IMR-90 (cell line): ENCODE data around the gene LRP11. TPM values are rescaled to one million over a fixed set of nuclear protein-coding genes. Genes with fewer than 3 reads are reported as not detected.
A peak's percentile ranks its signal among the peaks of the same experiment; 100 is the strongest.

Source experiments
- ATAC-seq: fragments of 200-7000 bp; cut with Tn5 transposase; 2 replicates; pipeline ENCODE4 v1.9.1; 2020; ENCODE audit warnings: low read depth, mild to moderate bottlenecking, moderate library complexity
- BruUV-seq: library from RNA; stranded (reverse); fragments of 400-500 nt; replicated peaks from 2 replicates; lab custom pipeline; 2021; lab: Mats Ljungman, UMichigan
- CTCF ChIA-PET: fragments of 300-600 bp; formaldehyde crosslinking; extraction: SDS; loops from one replicate; lab custom pipeline; 2021; ENCODE audit warnings: antibody characterized with exemption; lab: Yijun Ruan, JAX
- POLR2A ChIA-PET: fragments of 300-600 bp; sonication (Branson Sonifier 250); formaldehyde crosslinking; loops from one replicate; lab custom pipeline; 2022; ENCODE audit warnings: antibody characterized with exemption; ENCODE audit not compliant: unreplicated experiment; lab: Charles Lee
- DNase-seq: peaks from one replicate; pipeline ENCODE4 v3.0.0; 2013
- H2AFZ ChIP-seq: replicated peaks from 2 replicates; pipeline ENCODE3; 2013; ENCODE audit warnings: low read length, mild to moderate bottlenecking; ENCODE audit not compliant: poor library complexity
- H2AK5ac ChIP-seq: 2 replicates; pipeline ENCODE4 v1.6.1; 2013; ENCODE audit warnings: low read depth, low read length, inconsistent platforms
- H2AK9ac ChIP-seq: replicated peaks from 2 replicates; pipeline ENCODE3; 2013; ENCODE audit warnings: mild to moderate bottlenecking, low read depth, low read length, moderate library complexity; ENCODE audit not compliant: poor library complexity
- H2BK120ac ChIP-seq: 2 replicates; pipeline ENCODE4 v1.6.1; 2013; ENCODE audit warnings: low read depth, low read length, inconsistent platforms
- H2BK15ac ChIP-seq: 3 replicates; pipeline ENCODE4 v1.6.1; 2013; ENCODE audit warnings: low read depth, low read length, inconsistent platforms
- H2BK20ac ChIP-seq: 2 replicates; pipeline ENCODE4 v1.6.1; 2013; ENCODE audit warnings: low read depth, mild to moderate bottlenecking, inconsistent platforms, low read length, moderate library complexity
- H2BK5ac ChIP-seq: 2 replicates; pipeline ENCODE4 v1.6.1; 2013; ENCODE audit warnings: mild to moderate bottlenecking, low read depth, low read length, inconsistent platforms; ENCODE audit not compliant: poor library complexity, severe bottlenecking
- H3K14ac ChIP-seq: replicated peaks from 2 replicates; pipeline ENCODE4 v1.6.1; 2013; ENCODE audit warnings: low read depth, low read length, inconsistent platforms
- H3K18ac ChIP-seq: 2 replicates; pipeline ENCODE4 v1.6.1; 2013; ENCODE audit warnings: low read depth, low read length, control low read depth
- H3K23ac ChIP-seq: 2 replicates; pipeline ENCODE4 v1.6.1; 2013; ENCODE audit warnings: low read depth, low read length, inconsistent platforms
- H3K27ac ChIP-seq: 2 replicates; pipeline ENCODE4 v1.5.1; 2013; ENCODE audit warnings: mild to moderate bottlenecking, control low read depth, low read length; ENCODE audit not compliant: insufficient read depth
- H3K27me3 ChIP-seq: 2 replicates; pipeline ENCODE4 v1.6.1; 2013; ENCODE audit warnings: low read length; ENCODE audit not compliant: control insufficient read depth, insufficient read depth
- H3K36me3 ChIP-seq: 2 replicates; pipeline ENCODE4 v1.6.1; 2013; ENCODE audit warnings: low read length, mixed read lengths; ENCODE audit not compliant: control insufficient read depth, insufficient read depth
- H3K4ac ChIP-seq: 2 replicates; pipeline ENCODE4 v1.6.1; 2013; ENCODE audit warnings: low read depth, low read length, inconsistent platforms
- H3K4me1 ChIP-seq: 2 replicates; pipeline ENCODE4 v1.6.1; 2013; ENCODE audit warnings: low read length, mixed read lengths; ENCODE audit not compliant: control insufficient read depth, insufficient read depth
- H3K4me2 ChIP-seq: 2 replicates; pipeline ENCODE4 v1.6.1; 2013; ENCODE audit warnings: low read depth, mild to moderate bottlenecking, control low read depth, low read length, moderate library complexity
- H3K4me3 ChIP-seq: 2 replicates; pipeline ENCODE4 v1.5.1; 2013; ENCODE audit warnings: low read depth, mild to moderate bottlenecking, control low read depth, low read length, moderate library complexity; ENCODE audit not compliant: insufficient read depth
- H3K56ac ChIP-seq: 2 replicates; pipeline ENCODE4 v1.6.1; 2013; ENCODE audit warnings: low read length, inconsistent platforms; ENCODE audit not compliant: insufficient read depth; ENCODE audit errors: extremely low read depth
- H3K79me1 ChIP-seq, 2 experiments: 2 replicates each; pipeline ENCODE4 v1.6.1; 2013; ENCODE audit warnings: low read length in 2 of 2, inconsistent platforms in 1 of 2, low read depth in 1 of 2
- H3K9ac ChIP-seq: 2 replicates; pipeline ENCODE4 v1.6.1; 2013; ENCODE audit warnings: low read depth, low read length, control low read depth
- H3K9me1 ChIP-seq: 2 replicates; pipeline ENCODE4 v1.6.1; 2013; ENCODE audit warnings: low read length, inconsistent platforms; ENCODE audit not compliant: insufficient read depth
- H3K9me3 ChIP-seq: 2 replicates; pipeline ENCODE4 v1.6.1; 2013; ENCODE audit warnings: low read length; ENCODE audit not compliant: control insufficient read depth, insufficient read depth
- H4K20me1 ChIP-seq: 2 replicates; pipeline ENCODE4 v1.6.1; 2013; ENCODE audit warnings: low read length, inconsistent platforms; ENCODE audit not compliant: insufficient read depth
- H4K5ac ChIP-seq: 2 replicates; pipeline ENCODE4 v1.6.1; 2013; ENCODE audit warnings: mild to moderate bottlenecking, low read depth, low read length, control low read depth
- H4K8ac ChIP-seq, 2 experiments: 2 replicates each; pipeline ENCODE4 v1.6.1; 2013; ENCODE audit warnings: low read depth in 2 of 2, low read length in 2 of 2, control low read depth in 1 of 2, inconsistent platforms in 1 of 2
- H4K91ac ChIP-seq: 2 replicates; pipeline ENCODE4 v1.6.1; 2013; ENCODE audit warnings: low read depth, low read length, inconsistent platforms; ENCODE audit not compliant: insufficient read depth
- CEBPB ChIP-seq: IDR thresholded peaks from 2 replicates; pipeline ENCODE4 v1.6.1; 2012; ENCODE audit warnings: low read depth, low read length, improper control_type of control experiment
- RFX5 ChIP-seq: IDR thresholded peaks from 2 replicates; pipeline ENCODE4 v1.8.0; 2012; ENCODE audit warnings: low read depth, mild to moderate bottlenecking, low read length, moderate library complexity
- WGBS, 2 experiments: methylation state at CpG; one replicate each; pipeline versions ENCODE4 v1.1.5 to v1.1.7; 2013; ENCODE audit warnings: missing lambda C conversion rate in 2 of 2; ENCODE audit not compliant: insufficient read length in 1 of 2; ENCODE audit errors: extremely low coverage in 2 of 2; 5-methylcytosine and 5-hydroxymethylcytosine counted together
- dilution Hi-C: fragments of 300-500 bp; cut with HindIII; formaldehyde crosslinking; loops from one replicate; pipeline ENCODE4 v1.14.3; 2018; ENCODE audit warnings: low sequenced_read_pairs; ENCODE audit not compliant: unreplicated experiment
- in situ Hi-C: fragments of 300-500 bp; cut with MboI; formaldehyde crosslinking; loops from 3 replicates; pipeline ENCODE4 v1.14.3; 2019; ENCODE audit warnings: low sequenced_read_pairs, inconsistent platforms, mixed read lengths
- intact Hi-C: fragments of 100-400 bp; cut with micrococcal nuclease; formaldehyde crosslinking; loops from 2 replicates; pipeline ENCODE4 v1.10.0; 2022
- polyA plus RNA-seq, 3 experiments: library from polyadenylated mRNA; depleted of rRNA; stranded (reverse); fragments of >200 nt; gene quantifications; 2 replicates each; pipeline ENCODE4 v1.2.3, GENCODE V29; 2012; ENCODE audit warnings: low replicate concordance in 1 of 3
- total RNA-seq: library from RNA; depleted of rRNA; stranded (reverse); fragments of >200 nt; gene quantifications from 2 replicates; pipeline ENCODE4 v1.2.3, GENCODE V29; 2012

The LRP11 gene
- total and polyA plus RNA-seq, 2 of the 4 experiments (the other 2 are of a cell fraction), result 48.8 to 63.8 TPM

DNA sequence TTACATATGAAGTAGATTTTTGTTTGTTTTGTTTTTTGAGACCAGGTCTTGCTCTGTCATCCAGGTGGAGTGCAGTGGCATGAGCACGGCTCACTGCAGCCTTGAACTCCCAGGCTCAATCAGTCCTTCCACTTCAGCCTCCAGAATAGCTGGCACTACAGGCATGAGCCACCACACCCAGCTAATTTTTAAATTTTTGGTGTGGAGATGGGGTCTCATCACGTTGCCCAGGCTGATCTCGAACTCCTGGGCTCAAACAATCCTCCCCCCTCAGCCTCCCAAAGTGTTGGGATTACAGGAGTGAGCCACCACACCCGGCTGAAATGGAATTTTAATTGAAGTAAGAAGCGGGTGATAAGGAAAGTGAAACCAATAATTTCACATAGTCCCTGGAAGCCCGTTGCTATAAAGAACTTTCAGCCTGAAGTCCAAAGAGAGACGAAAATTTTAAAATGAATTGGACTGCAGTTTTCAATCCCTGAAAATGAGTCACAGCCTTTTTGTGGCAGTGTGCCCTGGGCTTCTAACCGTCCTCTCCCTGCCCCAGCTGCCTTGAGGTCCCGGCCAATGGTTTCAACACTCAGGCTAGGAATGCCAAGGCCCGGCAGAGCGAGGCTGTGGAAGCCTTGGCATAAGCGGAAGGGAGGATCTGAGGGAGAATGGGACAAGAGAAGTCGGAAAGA is 33.0 kb upstream of the LRP11 start:
- peak overlapping the region; percentile 94 for H4K91ac ChIP-seq
- H3K9ac ChIP-seq, result 0 out of 2 replicates have a peak overlapping the region, but pooled peaks have one; percentile 38
- H3K14ac ChIP-seq, result peak overlapping the region; percentile 84
- peak overlapping the region; percentile 74 for H2AK5ac ChIP-seq
- H3K79me1 ChIP-seq, result peaks cover 0 to 11% of the 10 kb centered on the region in 2 experiments; a peak in 1 of 4 replicates
- intact Hi-C loops, result no loop called here
- peak overlapping the region; percentile 31; the same call in 1 of the 2 replicates for H3K56ac ChIP-seq
- peak overlapping the region; percentile 89 for H2AK9ac ChIP-seq
- ChIA-PET CTCF (no interaction called here), POLR2A (no interaction called here)
- peak overlapping the region; percentile 91 for H2BK5ac ChIP-seq
- peak overlapping the region; percentile 89; the same call in 2 of the 3 replicates for H2BK15ac ChIP-seq
- peak overlapping the region; percentile 48 for H4K5ac ChIP-seq
- H2BK120ac ChIP-seq, result peak overlapping the region; percentile 92
- H3K36me3 ChIP-seq, result no peaks in the 10 kb centered on the region
- no peaks in the 10 kb centered on the region for H3K27me3 ChIP-seq
- TF ChIP-seq RFX5 (no peak), CEBPB (peak; percentile 86)
- dilution Hi-C loops, result no loop called here
- 40% methylated on average over 1 of the region's 13 CpGs; no CpG with 5 or more reads in 1 of the 2 experiments for WGBS, 2 experiments
- peak overlapping the region; percentile 79 for H3K27ac ChIP-seq
- peak overlapping the region; percentile 30 for H3K18ac ChIP-seq
- no peaks in the 10 kb centered on the region for H4K20me1 ChIP-seq
- H3K9me3 ChIP-seq, result no peaks in the 10 kb centered on the region
- peak overlapping the region; percentile 60 for H3K4me2 ChIP-seq
- H3K23ac ChIP-seq, result peak overlapping the region; percentile 14; the same call in 1 of the 2 replicates
- DNase-seq (peak; percentile 92), ATAC-seq (peak; percentile 77)
- H3K9me1 ChIP-seq, result peaks cover 20% of the 10 kb centered on the region
- H2AFZ ChIP-seq, result peak overlapping the region; percentile 91
- H4K8ac ChIP-seq, result peak overlapping the region; percentile 5 to 91
- BruUV-seq, result no TSS peak
- H2BK20ac ChIP-seq, result peak overlapping the region; percentile 70
- in situ Hi-C loops, result no loop called here
- peak overlapping the region; percentile 22; the same call in 1 of the 2 replicates for H3K4me3 ChIP-seq
- peak overlapping the region; percentile 88 for H3K4ac ChIP-seq
- H3K4me1 ChIP-seq, result peaks cover 24% of the 10 kb centered on the region
